ENCODE measurements around the gene LZTS2. TPM values are rescaled to one million over a fixed set of nuclear protein-coding genes. Genes with fewer than 3 reads are reported as not detected.

Gene LZTS2
- total RNA-seq, 2 experiments from 2014 or later, result 10.4 to 12.1 TPM

- no peak for DNase-seq
- Mint-ChIP-seq H3K4me1 (peaks cover 16% of the 10 kb centered on the region), H3K27ac (no peak overlapping the region), H3K4me3 (peak overlapping the region; percentile 14), H3K27me3 (no peaks in the 10 kb centered on the region), H3K9me3 (no peaks in the 10 kb centered on the region), H3K36me3 (no peaks in the 10 kb centered on the region)
Observed at GRCh38 chr10:101000915-101001658, 1.5 kb downstream of the LZTS2 start.

- Mint-ChIP-seq H3K4me3 (no peak overlapping the region), H3K9me3 (no peaks in the 10 kb centered on the region), H3K27me3 (no peaks in the 10 kb centered on the region), H3K36me3 (no peaks in the 10 kb centered on the region), H3K4me1 (peaks cover 10% of the 10 kb centered on the region), H3K27ac (no peak overlapping the region)
- DNase-seq, result no peak
Observed at GRCh38 chr10:101001659-101002035, 2.0 kb downstream of the LZTS2 start.

GRCh38 chr10:101002456-101002855 lies 2.8 kb downstream of the LZTS2 start:
- H3K9me3 Mint-ChIP-seq, result no peaks in the 10 kb centered on the region
- no peak overlapping the region for H3K27ac Mint-ChIP-seq
- H3K36me3 Mint-ChIP-seq, result no peaks in the 10 kb centered on the region
- H3K4me1 Mint-ChIP-seq, result peaks cover 10% of the 10 kb centered on the region
- H3K4me3 Mint-ChIP-seq, result no peak overlapping the region
- H3K27me3 Mint-ChIP-seq, result no peaks in the 10 kb centered on the region
- no peak for DNase-seq

GRCh38 chr10:101003639-101004206 lies 4.1 kb downstream of the LZTS2 start:
- Mint-ChIP-seq H3K4me3 (no peak overlapping the region), H3K9me3 (no peaks in the 10 kb centered on the region), H3K36me3 (no peaks in the 10 kb centered on the region), H3K27ac (no peak overlapping the region), H3K4me1 (peaks cover 4% of the 10 kb centered on the region), H3K27me3 (no peaks in the 10 kb centered on the region)
- DNase-seq, result no peak

DNA sequence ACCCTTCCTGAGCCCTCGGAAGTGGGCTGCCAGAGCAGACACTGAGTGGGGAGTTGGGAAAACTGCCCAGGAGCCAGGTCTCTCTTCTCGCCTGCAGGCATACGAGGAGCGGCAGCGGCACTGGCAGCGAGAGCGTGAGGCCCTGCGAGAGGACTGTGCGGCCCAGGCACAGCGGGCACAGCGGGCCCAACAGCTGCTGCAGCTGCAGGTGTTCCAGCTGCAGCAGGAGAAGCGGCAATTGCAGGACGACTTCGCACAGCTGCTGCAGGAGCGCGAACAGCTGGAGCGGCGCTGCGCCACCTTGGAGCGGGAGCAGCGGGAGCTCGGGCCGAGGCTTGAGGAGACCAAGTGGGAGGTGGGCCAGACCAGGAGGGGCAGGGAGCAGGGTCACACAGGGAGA lies 5.8 kb downstream of the LZTS2 start:
- no peak for DNase-seq
- Mint-ChIP-seq H3K36me3 (no peaks in the 10 kb centered on the region), H3K4me1 (peaks cover 3% of the 10 kb centered on the region), H3K9me3 (no peaks in the 10 kb centered on the region), H3K27ac (no peak overlapping the region), H3K4me3 (no peak overlapping the region), H3K27me3 (no peaks in the 10 kb centered on the region)

- Mint-ChIP-seq H3K27ac (no peak overlapping the region), H3K4me3 (no peak overlapping the region), H3K4me1 (peaks cover 2% of the 10 kb centered on the region), H3K36me3 (no peaks in the 10 kb centered on the region), H3K27me3 (no peaks in the 10 kb centered on the region), H3K9me3 (no peaks in the 10 kb centered on the region)
- DNase-seq, result no peak
Observed at GRCh38 chr10:101005869-101006567, 6.4 kb downstream of the LZTS2 start.

DNA sequence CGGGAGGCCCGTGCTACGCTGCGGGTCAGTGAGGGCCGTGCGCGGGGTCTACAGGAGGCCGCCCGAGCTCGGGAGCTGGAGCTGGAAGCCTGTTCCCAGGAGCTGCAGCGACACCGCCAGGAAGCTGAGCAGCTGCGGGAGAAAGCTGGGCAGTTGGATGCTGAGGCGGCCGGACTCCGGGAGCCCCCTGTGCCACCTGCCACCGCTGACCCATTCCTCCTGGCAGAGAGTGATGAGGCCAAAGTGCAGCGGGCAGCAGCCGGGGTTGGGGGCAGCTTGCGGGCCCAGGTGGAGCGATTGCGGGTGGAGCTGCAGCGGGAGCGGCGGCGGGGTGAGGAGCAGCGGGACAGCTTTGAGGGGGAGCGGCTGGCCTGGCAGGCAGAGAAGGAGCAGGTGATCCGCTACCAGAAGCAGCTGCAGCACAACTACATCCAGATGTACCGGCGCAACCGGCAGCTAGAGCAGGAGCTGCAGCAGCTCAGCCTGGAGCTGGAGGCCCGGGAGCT lies 7.0 kb downstream of the LZTS2 start:
- H3K36me3 Mint-ChIP-seq, result no peaks in the 10 kb centered on the region
- H3K27me3 Mint-ChIP-seq, result no peaks in the 10 kb centered on the region
- H3K27ac Mint-ChIP-seq, result no peak overlapping the region
- no peaks in the 10 kb centered on the region for H3K9me3 Mint-ChIP-seq
- no peaks in the 10 kb centered on the region for H3K4me1 Mint-ChIP-seq
- DNase-seq, result no peak
- no peak overlapping the region for H3K4me3 Mint-ChIP-seq

- no peaks in the 10 kb centered on the region for H3K9me3 Mint-ChIP-seq
- no peaks in the 10 kb centered on the region for H3K27me3 Mint-ChIP-seq
- no peaks in the 10 kb centered on the region for H3K36me3 Mint-ChIP-seq
- no peak for DNase-seq
- H3K27ac Mint-ChIP-seq, result no peak overlapping the region
- no peaks in the 10 kb centered on the region for H3K4me1 Mint-ChIP-seq
- H3K4me3 Mint-ChIP-seq, result no peak overlapping the region
Observed at GRCh38 chr10:101007099-101007711, 7.6 kb downstream of the LZTS2 start.

DNA sequence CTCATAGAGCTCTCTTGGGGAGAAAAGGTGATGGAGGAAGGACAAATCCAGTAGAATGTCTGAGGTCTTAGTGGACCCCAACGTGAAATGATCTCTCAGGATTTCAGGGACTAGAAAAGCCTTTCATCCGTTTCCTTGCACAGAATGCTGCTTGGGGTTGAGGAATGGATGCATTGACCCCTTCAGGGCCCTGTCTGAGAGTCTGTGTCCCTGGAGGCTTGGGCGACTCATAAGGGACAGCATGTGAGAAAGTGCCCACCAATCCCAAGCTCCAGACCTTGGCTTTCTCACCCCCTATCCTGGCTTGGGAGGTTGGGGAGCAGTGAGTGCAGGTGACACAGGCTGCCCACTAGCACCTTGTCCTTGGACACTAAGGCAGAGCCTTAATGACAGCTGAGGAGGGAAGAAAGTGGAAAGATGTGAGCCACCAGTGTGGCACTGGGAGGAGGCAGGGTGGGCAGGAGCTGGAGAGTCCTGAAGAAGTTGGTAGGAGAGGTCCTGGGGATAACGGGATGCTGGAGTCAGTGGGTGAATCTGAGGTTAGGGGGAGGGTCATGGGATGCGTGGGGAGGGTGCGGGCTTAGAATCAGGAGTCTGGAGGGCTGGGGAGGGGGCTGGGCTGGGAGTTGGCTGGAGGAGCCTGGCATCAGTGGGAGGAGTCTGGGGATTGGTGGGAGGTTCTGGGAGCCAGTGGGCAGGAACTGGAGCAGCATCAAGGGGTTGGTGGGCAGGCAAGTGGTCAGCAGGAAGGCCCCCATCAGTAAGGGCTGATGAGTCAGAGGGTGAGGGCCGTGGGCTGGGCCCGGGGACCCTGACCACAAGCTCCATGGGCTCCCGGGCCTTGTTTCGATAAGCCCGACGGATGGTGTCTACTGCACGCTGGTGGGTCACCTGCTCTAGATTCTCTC lies 8.6 kb downstream of the LZTS2 start:
- Mint-ChIP-seq H3K27me3 (peaks cover 2% of the 10 kb centered on the region), H3K27ac (no peak overlapping the region), H3K36me3 (no peaks in the 10 kb centered on the region), H3K4me1 (peaks cover 5% of the 10 kb centered on the region), H3K9me3 (no peaks in the 10 kb centered on the region), H3K4me3 (no peak overlapping the region)
- no peak for DNase-seq

- no peak for DNase-seq
- Mint-ChIP-seq H3K27ac (no peak overlapping the region), H3K4me3 (no peak overlapping the region), H3K4me1 (peaks cover 10% of the 10 kb centered on the region), H3K27me3 (peaks cover 6% of the 10 kb centered on the region), H3K36me3 (no peaks in the 10 kb centered on the region), H3K9me3 (no peaks in the 10 kb centered on the region)
Observed at GRCh38 chr10:101008823-101009423, 9.3 kb downstream of the LZTS2 start.

GRCh38 chr10:101010329-101010728 lies 10.7 kb downstream of the LZTS2 start:
- Mint-ChIP-seq H3K4me3 (no peak overlapping the region), H3K27ac (no peak overlapping the region), H3K4me1 (peaks cover 19% of the 10 kb centered on the region), H3K9me3 (no peaks in the 10 kb centered on the region), H3K27me3 (peaks cover 20% of the 10 kb centered on the region), H3K36me3 (no peaks in the 10 kb centered on the region)
- no peak for DNase-seq

GRCh38 chr10:101011517-101012423 lies 12.2 kb downstream of the LZTS2 start:
- H3K27me3 Mint-ChIP-seq, result peaks cover 31% of the 10 kb centered on the region
- H3K36me3 Mint-ChIP-seq, result no peaks in the 10 kb centered on the region
- H3K9me3 Mint-ChIP-seq, result no peaks in the 10 kb centered on the region
- DNase-seq, result no peak
- no peak overlapping the region for H3K27ac Mint-ChIP-seq
- H3K4me1 Mint-ChIP-seq, result peaks cover 20% of the 10 kb centered on the region
- H3K4me3 Mint-ChIP-seq, result no peak overlapping the region

GRCh38 chr10:101012525-101013364 lies 13.1 kb downstream of the LZTS2 start:
- Mint-ChIP-seq H3K4me1 (peaks cover 20% of the 10 kb centered on the region), H3K36me3 (no peaks in the 10 kb centered on the region), H3K27ac (peak overlapping the region; percentile 64)

More at GRCh38 chr10:101012525-101013364, 13.1 kb downstream of the LZTS2 start:
- peak; percentile 80 for DNase-seq
- Mint-ChIP-seq H3K4me3 (no peak overlapping the region), H3K9me3 (no peaks in the 10 kb centered on the region), H3K27me3 (peaks cover 40% of the 10 kb centered on the region)
